HG02678 (cell line): ENCODE measurements around the gene KIRREL3.
A peak's percentile ranks its signal among the peaks of the same experiment; 100 is the strongest.
"Not testable (repeated sequence)": the region's sequence is repeated elsewhere in the genome, so short reads cannot be mapped to it uniquely, and the experiment has no call there.

Experiments used
- ATAC-seq: cut with Tn5 transposase; IDR thresholded peaks from one replicate; pipeline ENCODE4 v1.9.1; 2021; ENCODE audit warnings: mild to moderate bottlenecking, moderate library complexity; ENCODE audit not compliant: unreplicated experiment

Gene KIRREL3

GRCh38 chr11:126398721-126399120 is 601.8 kb downstream of the KIRREL3 start:
- no peak for ATAC-seq

- no peak for ATAC-seq
Observed at GRCh38 chr11:126398296-126398695, 602.3 kb downstream of the KIRREL3 start.

GRCh38 chr11:126396965-126397364 is 603.6 kb downstream of the KIRREL3 start:
- no peak for ATAC-seq

- not testable (repeated sequence) for ATAC-seq
Observed at GRCh38 chr11:126396266-126396665, 604.3 kb downstream of the KIRREL3 start.

- ATAC-seq = not testable (repeated sequence)
Observed at GRCh38 chr11:126395784-126396183, 604.8 kb downstream of the KIRREL3 start.

- not testable (repeated sequence) for ATAC-seq
Observed at GRCh38 chr11:126394634-126395072, 605.9 kb downstream of the KIRREL3 start.

- ATAC-seq = no peak
Observed at GRCh38 chr11:126394036-126394435, 606.5 kb downstream of the KIRREL3 start.

- no peak for ATAC-seq
Observed at GRCh38 chr11:126393143-126393542, 607.4 kb downstream of the KIRREL3 start.

- ATAC-seq = peak; percentile 11
Observed at GRCh38 chr11:126392633-126393013, 607.9 kb downstream of the KIRREL3 start.

- peak; percentile 78 for ATAC-seq
Observed at GRCh38 chr11:126391970-126392632, 608.5 kb downstream of the KIRREL3 start.

GRCh38 chr11:126391286-126391954 is 609.1 kb downstream of the KIRREL3 start:
- ATAC-seq = no peak

GRCh38 chr11:126390272-126390867 is 610.2 kb downstream of the KIRREL3 start:
- no peak for ATAC-seq

GRCh38 chr11:126387857-126388256 is 612.7 kb downstream of the KIRREL3 start:
- ATAC-seq = no peak

- not testable (repeated sequence) for ATAC-seq
Observed at GRCh38 chr11:126386729-126387071, 613.9 kb downstream of the KIRREL3 start.

GRCh38 chr11:126385991-126386728 is 614.4 kb downstream of the KIRREL3 start:
- ATAC-seq = no peak

GRCh38 chr11:126384449-126385070 is 616.0 kb downstream of the KIRREL3 start:
- no peak for ATAC-seq

GRCh38 chr11:126383339-126384335 is 616.9 kb downstream of the KIRREL3 start:
- ATAC-seq = no peak

GRCh38 chr11:126382641-126383040 is 617.9 kb downstream of the KIRREL3 start:
- ATAC-seq = not testable (repeated sequence)

- not testable (repeated sequence) for ATAC-seq
Observed at GRCh38 chr11:126381960-126382359, 618.6 kb downstream of the KIRREL3 start.

- no peak for ATAC-seq
Observed at GRCh38 chr11:126380909-126381308, 619.7 kb downstream of the KIRREL3 start.
